Measurements from ENCODE around the gene RIC1. TPM values are rescaled to one million over a fixed set of nuclear protein-coding genes. Genes with fewer than 3 reads are reported as not detected.

Gene RIC1
- total and polyA plus RNA-seq, 2 of the 4 experiments (the other 2 are of a cell fraction) = 28.8 to 76.9 TPM

DNA sequence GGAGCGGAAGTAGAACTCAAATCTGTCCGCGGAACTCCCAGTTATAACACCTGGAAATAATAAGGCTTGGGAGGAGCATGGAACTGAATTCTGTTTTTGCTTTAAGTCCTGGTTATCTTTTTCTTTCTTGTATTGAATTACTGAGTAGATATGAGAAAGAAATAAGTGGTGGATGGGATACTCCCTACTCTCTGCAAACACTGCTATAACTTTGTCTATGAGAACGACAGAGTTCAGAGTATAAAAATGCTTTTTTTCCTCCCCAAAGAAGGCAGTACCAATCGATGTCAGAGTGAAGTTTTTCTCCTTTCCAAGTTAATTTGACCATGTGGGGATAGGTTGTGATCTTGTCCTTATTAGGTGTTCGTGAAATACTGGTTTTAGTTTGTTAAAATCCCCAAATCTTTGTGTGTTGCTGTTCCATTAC is 1.2 kb downstream of the RIC1 start:
- Histone ChIP-seq H2BK5ac (ENCODE audit: low read depth, low read length, poor library complexity, severe bottlenecking) (peak overlapping the region; percentile 65), H4K8ac (ENCODE audit: low read depth in 2 of 2, low read length in 2 of 2) (peak overlapping the region; percentile 57 to 67), H2BK20ac (ENCODE audit: low read depth, low read length) (no peak overlapping the region; the same call in 1 of the 2 replicates), H3K18ac (ENCODE audit: low read depth, low read length) (peak overlapping the region; percentile 71), H3K56ac (ENCODE audit: extremely low read depth, insufficient read depth, low read length) (peak overlapping the region; percentile 98), H3K23ac (ENCODE audit: low read depth, low read length) (peak overlapping the region; percentile 99), H2AK9ac (replicated peaks; ENCODE audit: low read depth, low read length, poor library complexity) (no peak overlapping the region), H3K27ac (ENCODE audit: insufficient read depth, low read length) (peak overlapping the region; percentile 85), H2BK120ac (ENCODE audit: low read depth, low read length) (peak overlapping the region; percentile 56), H3K9me1 (ENCODE audit: insufficient read depth, low read length) (no peaks in the 10 kb centered on the region; the same call in 1 of the 2 replicates), H3K9me3 (ENCODE audit: control insufficient read depth, insufficient read depth, low read length) (peaks cover 3% of the 10 kb centered on the region; the same call in 1 of the 2 replicates), H3K4me1 (ENCODE audit: control insufficient read depth, insufficient read depth, low read length) (peaks cover 2% of the 10 kb centered on the region; the same call in 1 of the 2 replicates), H4K91ac (ENCODE audit: insufficient read depth, low read depth, low read length) (peak overlapping the region; percentile 38), H4K20me1 (ENCODE audit: insufficient read depth, low read length) (peaks cover 46% of the 10 kb centered on the region), H2AK5ac (ENCODE audit: low read depth, low read length) (no peak overlapping the region), H3K4me3 (ENCODE audit: insufficient read depth, low read depth, low read length) (peak overlapping the region; percentile 75), H3K27me3 (ENCODE audit: control insufficient read depth, insufficient read depth, low read length) (no peaks in the 10 kb centered on the region), H2AFZ (replicated peaks; ENCODE audit: low read length, poor library complexity) (no peak overlapping the region), H3K79me1 (ENCODE audit: low read depth in 1 of 2, low read length in 2 of 2) (peaks cover 3 to 36% of the 10 kb centered on the region in 2 experiments; a peak in 3 of 4 replicates), H3K9ac (ENCODE audit: low read depth, low read length) (peak overlapping the region; percentile 83), H3K14ac (replicated peaks; ENCODE audit: low read depth, low read length) (peak overlapping the region; percentile 41), H2BK15ac (ENCODE audit: low read depth, low read length) (peak overlapping the region; percentile 12; the same call in 1 of the 3 replicates), H3K36me3 (ENCODE audit: control insufficient read depth, insufficient read depth, low read length) (peaks cover 2% of the 10 kb centered on the region), H4K5ac (ENCODE audit: low read depth, low read length) (peak overlapping the region; percentile 45; the same call in 1 of the 2 replicates), H3K4ac (ENCODE audit: low read depth, low read length) (peak overlapping the region; percentile 8; the same call in 1 of the 2 replicates), H3K4me2 (ENCODE audit: low read depth, low read length) (peak overlapping the region; percentile 99)
- ChIA-PET POLR2A (ENCODE audit: unreplicated experiment) (no interaction called here), CTCF (no interaction called here)
- dilution Hi-C loops (cut with HindIII; ENCODE audit: low sequenced_read_pairs, unreplicated experiment) = no loop called here
- ATAC-seq (ENCODE audit: low read depth) (no peak), DNase-seq (no peak)
- BruUV-seq (replicated peaks) = TSS peak; percentile 70
- in situ Hi-C loops (cut with MboI; ENCODE audit: low sequenced_read_pairs) = no loop called here
- WGBS, 2 experiments (ENCODE audit: extremely low coverage in 2 of 2, insufficient read length in 1 of 2) = no CpG with 5 or more reads among the region's 6 CpGs
- no peak for TF ChIP-seq RAD21 (IDR thresholded peaks at IDR 0.05; ENCODE audit: low read length)
- TF ChIP-seq, protein P1, sequence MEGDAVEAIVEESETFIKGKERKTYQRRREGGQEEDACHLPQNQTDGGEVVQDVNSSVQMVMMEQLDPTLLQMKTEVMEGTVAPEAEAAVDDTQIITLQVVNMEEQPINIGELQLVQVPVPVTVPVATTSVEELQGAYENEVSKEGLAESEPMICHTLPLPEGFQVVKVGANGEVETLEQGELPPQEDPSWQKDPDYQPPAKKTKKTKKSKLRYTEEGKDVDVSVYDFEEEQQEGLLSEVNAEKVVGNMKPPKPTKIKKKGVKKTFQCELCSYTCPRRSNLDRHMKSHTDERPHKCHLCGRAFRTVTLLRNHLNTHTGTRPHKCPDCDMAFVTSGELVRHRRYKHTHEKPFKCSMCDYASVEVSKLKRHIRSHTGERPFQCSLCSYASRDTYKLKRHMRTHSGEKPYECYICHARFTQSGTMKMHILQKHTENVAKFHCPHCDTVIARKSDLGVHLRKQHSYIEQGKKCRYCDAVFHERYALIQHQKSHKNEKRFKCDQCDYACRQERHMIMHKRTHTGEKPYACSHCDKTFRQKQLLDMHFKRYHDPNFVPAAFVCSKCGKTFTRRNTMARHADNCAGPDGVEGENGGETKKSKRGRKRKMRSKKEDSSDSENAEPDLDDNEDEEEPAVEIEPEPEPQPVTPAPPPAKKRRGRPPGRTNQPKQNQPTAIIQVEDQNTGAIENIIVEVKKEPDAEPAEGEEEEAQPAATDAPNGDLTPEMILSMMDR (conservative IDR thresholded peaks at IDR 0.05; ENCODE audit: low read depth, low read length) = no peak
- TF ChIP-seq MAFK (IDR thresholded peaks at IDR 0.05; ENCODE audit: low read depth, low read length) = no peak
- TF ChIP-seq, protein P2, sequence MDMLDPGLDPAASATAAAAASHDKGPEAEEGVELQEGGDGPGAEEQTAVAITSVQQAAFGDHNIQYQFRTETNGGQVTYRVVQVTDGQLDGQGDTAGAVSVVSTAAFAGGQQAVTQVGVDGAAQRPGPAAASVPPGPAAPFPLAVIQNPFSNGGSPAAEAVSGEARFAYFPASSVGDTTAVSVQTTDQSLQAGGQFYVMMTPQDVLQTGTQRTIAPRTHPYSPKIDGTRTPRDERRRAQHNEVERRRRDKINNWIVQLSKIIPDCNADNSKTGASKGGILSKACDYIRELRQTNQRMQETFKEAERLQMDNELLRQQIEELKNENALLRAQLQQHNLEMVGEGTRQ (IDR thresholded peaks at IDR 0.05; ENCODE audit: low read depth, low read length) = no peak
- TF ChIP-seq MXI1 (IDR thresholded peaks at IDR 0.05; ENCODE audit: borderline replicate concordance, low read depth, low read length) = no peak
- no peak for TF ChIP-seq NFE2L2 (IDR thresholded peaks at IDR 0.05; ENCODE audit: low read depth, low read length)
- TF ChIP-seq POLR2A (IDR thresholded peaks at IDR 0.05; ENCODE audit: low read depth, low read length) = no peak
- TF ChIP-seq CEBPB (IDR thresholded peaks at IDR 0.05; ENCODE audit: low read depth, low read length) = no peak
- no peak for TF ChIP-seq RCOR1 (IDR thresholded peaks at IDR 0.05; ENCODE audit: insufficient replicate concordance, low read length)
- TF ChIP-seq BHLHE40 (IDR thresholded peaks at IDR 0.05; ENCODE audit: low read depth, low read length) = no peak
- no peak for TF ChIP-seq RFX5 (IDR thresholded peaks at IDR 0.05; ENCODE audit: low read depth, low read length)
- TF ChIP-seq FOS (IDR thresholded peaks at IDR 0.05; ENCODE audit: low read depth, low read length) = no peak
- no peak for TF ChIP-seq MAZ (IDR thresholded peaks at IDR 0.05; ENCODE audit: borderline replicate concordance, low read depth, low read length)
- TF ChIP-seq CHD1 (IDR thresholded peaks at IDR 0.05; ENCODE audit: low read depth, low read length) = no peak
- no peak for TF ChIP-seq SMC3 (IDR thresholded peaks at IDR 0.05; ENCODE audit: low read depth, low read length)
- TF ChIP-seq, protein P3, sequence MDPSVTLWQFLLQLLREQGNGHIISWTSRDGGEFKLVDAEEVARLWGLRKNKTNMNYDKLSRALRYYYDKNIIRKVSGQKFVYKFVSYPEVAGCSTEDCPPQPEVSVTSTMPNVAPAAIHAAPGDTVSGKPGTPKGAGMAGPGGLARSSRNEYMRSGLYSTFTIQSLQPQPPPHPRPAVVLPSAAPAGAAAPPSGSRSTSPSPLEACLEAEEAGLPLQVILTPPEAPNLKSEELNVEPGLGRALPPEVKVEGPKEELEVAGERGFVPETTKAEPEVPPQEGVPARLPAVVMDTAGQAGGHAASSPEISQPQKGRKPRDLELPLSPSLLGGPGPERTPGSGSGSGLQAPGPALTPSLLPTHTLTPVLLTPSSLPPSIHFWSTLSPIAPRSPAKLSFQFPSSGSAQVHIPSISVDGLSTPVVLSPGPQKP (IDR thresholded peaks at IDR 0.05; ENCODE audit: borderline replicate concordance, low read depth, low read length) = no peak
- intact Hi-C loops (cut with micrococcal nuclease) = loop anchor here (5.0 kb wide), 2 partner anchors 82 to 127 kb away; no protein-coding TSS in a partner anchor
